Measurements from ENCODE around the gene ELN. TPM values are rescaled to one million over a fixed set of nuclear protein-coding genes. Genes with fewer than 3 reads are reported as not detected.
"Not testable (repeated sequence)": the region's sequence is repeated elsewhere in the genome, so short reads cannot be mapped to it uniquely, and the experiment has no call there.

ELN gene
- not detected for total RNA-seq

DNA sequence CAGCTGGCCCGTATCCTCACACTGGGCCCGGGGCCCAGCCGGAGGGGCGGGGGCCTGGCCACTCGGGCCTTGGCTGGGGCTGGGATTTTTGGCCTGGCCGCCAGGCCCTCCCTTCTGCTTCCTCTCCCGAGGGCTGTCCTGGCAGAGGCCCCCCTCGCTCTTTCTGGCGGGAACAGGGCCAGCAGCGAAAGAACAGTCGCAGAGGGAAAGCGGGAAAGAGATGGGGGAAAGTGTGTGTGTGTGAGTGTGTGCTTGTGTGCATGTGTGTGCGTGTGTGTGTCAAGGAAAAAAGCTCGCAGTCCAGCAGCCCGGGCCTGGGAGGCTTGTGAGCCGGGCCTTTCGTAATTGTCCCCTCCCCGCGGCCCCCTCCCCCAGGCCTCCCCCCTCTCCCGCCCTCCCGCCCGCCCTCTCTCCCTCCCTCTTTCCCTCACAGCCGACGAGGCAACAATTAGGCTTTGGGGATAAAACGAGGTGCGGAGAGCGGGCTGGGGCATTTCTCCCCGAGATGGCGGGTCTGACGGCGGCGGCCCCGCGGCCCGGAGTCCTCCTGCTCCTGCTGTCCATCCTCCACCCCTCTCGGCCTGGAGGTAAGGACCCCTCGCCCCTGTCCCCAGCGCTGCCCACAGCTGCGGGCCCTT is at the start of gene ELN:
Gene ELN (plus strand): TSS at position 491 of the 638 bp plus-strand sequence. CDS start 15 bp downstream, at position 506.
- Mint-ChIP-seq H3K9me3 (ENCODE audit: low read depth) (no peaks in the 10 kb centered on the region), H3K4me3 (no peak within 1 kb of the TSS), H3K36me3 (ENCODE audit: low read depth) (no peaks in the 10 kb centered on the region), H3K27me3 (peaks cover 42% of the 10 kb centered on the region), H3K27ac (no peak within 1 kb of the TSS), H3K4me1 (peaks cover 4% of the 10 kb centered on the region)
- intact Hi-C loops (cut with DNase I, micrococcal nuclease) = loop anchor here (1.0 to 2.0 kb wide), 2 partner anchors 161 to 162 kb away; no protein-coding TSS in a partner anchor
- CTCF ChIA-PET = interaction anchor here (1.0 to 2.2 kb wide), 3 partner anchors 9 to 419 kb away, joined by 3 to 13 read pairs (median 3); no protein-coding TSS in a partner anchor
- ATAC-seq (no peak), DNase-seq (no peak)
- POLR2A ChIA-PET = no interaction called here

DNA sequence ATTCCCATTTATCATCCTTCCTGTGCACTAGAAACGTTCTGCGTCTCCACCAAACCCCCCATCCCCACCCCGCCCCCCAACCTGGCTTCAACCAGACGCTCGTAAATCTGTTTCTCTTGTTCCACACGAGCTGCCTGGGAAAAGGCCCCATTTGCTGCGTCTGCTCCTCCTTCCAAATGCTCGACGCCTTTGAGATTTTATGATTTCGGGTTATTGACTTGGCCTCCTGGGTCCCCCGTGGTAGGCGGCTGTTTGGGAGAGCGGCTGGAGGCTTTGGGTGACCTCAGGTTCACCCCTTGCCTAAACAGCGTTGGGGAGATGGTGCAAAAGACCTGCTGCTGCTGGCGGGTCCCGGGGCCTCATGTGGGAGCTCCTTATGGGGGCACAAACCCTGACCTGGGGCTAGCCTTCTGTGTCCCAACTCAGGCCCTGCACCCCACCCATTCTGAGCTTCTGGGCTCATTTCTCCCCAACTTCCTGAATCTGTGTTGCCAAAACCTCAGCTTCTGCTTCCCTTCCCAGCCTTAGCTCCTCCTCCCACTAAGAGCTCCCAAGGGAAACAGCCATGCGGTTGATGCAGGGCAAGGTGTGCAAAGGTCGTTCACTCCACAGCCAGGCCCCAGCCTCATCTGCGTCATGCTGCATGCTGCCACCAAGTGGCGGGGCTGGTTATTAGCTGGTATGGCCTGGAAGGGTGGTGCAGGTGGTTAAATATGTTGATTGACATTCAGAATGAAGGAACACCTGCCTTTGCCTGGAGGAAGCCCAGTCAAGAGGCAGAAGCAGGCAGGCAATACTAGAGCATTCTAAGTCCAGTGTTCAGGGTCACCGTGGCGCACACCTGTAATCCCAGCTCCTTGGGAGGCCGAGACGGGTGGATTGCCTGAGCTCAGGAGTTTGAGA is 49.1 kb upstream of the ELN start:
- Mint-ChIP-seq H3K4me3 (no peak overlapping the region), H3K27ac (no peak overlapping the region), H3K36me3 (ENCODE audit: low read depth) (no peaks in the 10 kb centered on the region), H3K27me3 (no peaks in the 10 kb centered on the region), H3K4me1 (no peaks in the 10 kb centered on the region), H3K9me3 (ENCODE audit: low read depth) (no peaks in the 10 kb centered on the region)
- intact Hi-C loops (cut with DNase I, micrococcal nuclease) = loop anchor here in 1 of 2 experiments (1.0 kb wide), 1 partner anchor 113 kb away; no protein-coding TSS in a partner anchor
- ATAC-seq = peak; percentile 57
- ChIA-PET POLR2A (no interaction called here), CTCF (interaction anchor here (1.0 kb wide), 1 partner anchor 38 kb away, joined by 3 read pairs; no protein-coding TSS in a partner anchor)
- DNase-seq = peak; percentile 55

- CTCF ChIA-PET = interaction anchor here (1.0 kb wide), 1 partner anchor 38 kb away, joined by 3 read pairs; no protein-coding TSS in a partner anchor
- H3K27me3 Mint-ChIP-seq; H3K4me1 Mint-ChIP-seq; DNase-seq; ATAC-seq; H3K9me3 Mint-ChIP-seq (ENCODE audit: low read depth); H3K36me3 Mint-ChIP-seq (ENCODE audit: low read depth); H3K27ac Mint-ChIP-seq; POLR2A ChIA-PET; H3K4me3 Mint-ChIP-seq: not testable (repeated sequence)
- intact Hi-C loops (cut with DNase I, micrococcal nuclease) = loop anchor here in 1 of 2 experiments (1.0 kb wide), 1 partner anchor 113 kb away; no protein-coding TSS in a partner anchor
Observed at GRCh38 chr7:73979656-73980055, 48.3 kb upstream of the ELN start.

DNA sequence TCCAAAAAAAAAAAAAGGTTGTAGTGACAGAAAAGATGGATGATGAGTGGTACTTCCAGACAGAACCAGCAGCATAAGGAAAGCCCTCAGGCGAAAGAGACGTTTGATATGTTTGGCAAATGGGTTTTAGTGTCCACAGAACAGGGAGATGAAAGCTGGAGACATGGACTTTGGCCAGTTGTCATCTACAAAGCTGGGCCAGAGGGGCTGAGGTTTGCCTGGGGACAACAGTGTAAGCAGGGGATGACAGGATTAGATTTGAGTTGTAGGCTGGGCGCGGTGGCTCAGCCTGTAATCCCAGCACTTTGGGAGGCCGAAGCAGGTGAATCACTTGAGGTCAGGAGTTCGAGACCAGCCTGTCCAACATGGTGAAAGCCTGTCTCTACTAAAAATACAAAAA is 47.8 kb upstream of the ELN start:
- Mint-ChIP-seq H3K27me3 (no peaks in the 10 kb centered on the region), H3K27ac (no peak overlapping the region), H3K4me1 (no peaks in the 10 kb centered on the region), H3K9me3 (ENCODE audit: low read depth) (no peaks in the 10 kb centered on the region), H3K4me3 (no peak overlapping the region), H3K36me3 (ENCODE audit: low read depth) (no peaks in the 10 kb centered on the region)
- ATAC-seq (no peak), DNase-seq (no peak)
- intact Hi-C loops (cut with DNase I, micrococcal nuclease) = no loop called here
- CTCF ChIA-PET = no interaction called here
- POLR2A ChIA-PET = no interaction called here

DNA sequence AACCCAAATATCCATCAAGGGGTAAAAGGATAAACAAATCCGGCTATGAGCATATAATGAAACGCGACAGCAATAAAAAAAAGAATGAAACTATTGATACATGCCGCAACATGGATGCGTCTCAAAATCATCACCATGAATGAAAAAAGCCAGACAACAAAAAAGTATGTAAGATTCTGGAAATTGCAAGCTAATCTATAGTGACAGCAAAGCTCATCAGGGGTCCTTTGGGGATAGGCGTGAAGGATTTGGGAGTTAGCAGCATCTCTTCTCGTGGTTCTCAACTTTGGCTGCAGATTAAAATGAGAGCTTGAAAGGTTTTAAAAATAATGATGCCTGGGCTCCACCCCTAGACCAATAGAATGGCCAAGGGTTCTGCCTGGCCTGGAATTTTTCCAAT is 46.0 kb upstream of the ELN start:
- Mint-ChIP-seq H3K4me1 (no peaks in the 10 kb centered on the region), H3K36me3 (ENCODE audit: low read depth) (no peaks in the 10 kb centered on the region), H3K9me3 (ENCODE audit: low read depth) (no peaks in the 10 kb centered on the region), H3K27ac (no peak overlapping the region), H3K4me3 (no peak overlapping the region), H3K27me3 (no peaks in the 10 kb centered on the region)
- POLR2A ChIA-PET = no interaction called here
- intact Hi-C loops (cut with DNase I, micrococcal nuclease) = no loop called here
- no peak for DNase-seq
- no peak for ATAC-seq
- CTCF ChIA-PET = no interaction called here

DNA sequence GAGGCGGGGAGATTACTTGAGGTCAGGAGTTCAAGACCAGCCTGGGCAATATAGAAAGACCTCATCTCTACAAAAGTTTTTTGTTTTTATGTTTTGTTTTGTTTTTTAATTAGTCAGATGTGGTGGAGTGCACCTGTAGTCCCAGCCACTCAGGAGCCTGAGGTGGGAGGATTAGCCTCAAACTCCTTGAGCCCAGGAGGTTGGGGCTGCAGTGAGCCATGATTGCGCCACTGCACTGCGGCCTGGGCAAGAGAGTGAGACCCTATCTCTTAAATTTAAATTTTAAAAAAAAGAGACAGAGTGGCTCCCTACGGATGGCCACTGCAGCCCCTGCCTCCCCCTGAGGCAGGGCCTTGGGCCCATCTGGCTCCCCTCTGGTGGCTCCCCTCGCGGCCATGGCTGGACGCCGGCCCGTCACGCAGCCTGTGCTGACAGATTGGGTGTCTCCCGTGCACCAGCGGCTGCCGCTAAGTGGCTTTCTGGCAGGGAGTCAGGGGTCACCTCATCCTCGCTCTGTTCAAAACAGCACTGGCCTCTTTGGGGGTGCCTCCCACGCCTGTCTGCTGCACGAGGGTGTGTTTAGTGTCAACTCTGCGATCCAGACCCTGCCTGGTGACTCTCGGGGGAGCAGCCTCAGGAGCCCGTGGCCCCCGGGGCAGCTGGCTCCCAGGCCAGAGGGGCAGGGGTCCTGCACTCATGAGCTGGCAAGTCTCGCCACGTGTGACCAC is 44.4 kb upstream of the ELN start:
- Mint-ChIP-seq H3K36me3 (ENCODE audit: low read depth) (no peaks in the 10 kb centered on the region), H3K27me3 (no peaks in the 10 kb centered on the region), H3K27ac (no peak overlapping the region), H3K4me1 (no peaks in the 10 kb centered on the region), H3K4me3 (no peak overlapping the region), H3K9me3 (ENCODE audit: low read depth) (no peaks in the 10 kb centered on the region)
- intact Hi-C loops (cut with DNase I, micrococcal nuclease) = no loop called here
- ATAC-seq = no peak
- no peak for DNase-seq
- CTCF ChIA-PET = no interaction called here
- POLR2A ChIA-PET = no interaction called here

GRCh38 chr7:73984481-73985205 is 43.3 kb upstream of the ELN start:
- Mint-ChIP-seq H3K4me1 (no peaks in the 10 kb centered on the region), H3K9me3 (ENCODE audit: low read depth) (no peaks in the 10 kb centered on the region), H3K27me3 (no peaks in the 10 kb centered on the region), H3K27ac (no peak overlapping the region), H3K36me3 (ENCODE audit: low read depth) (no peaks in the 10 kb centered on the region), H3K4me3 (no peak overlapping the region)
- intact Hi-C loops (cut with DNase I, micrococcal nuclease) = no loop called here
- ChIA-PET POLR2A (no interaction called here), CTCF (no interaction called here)
- DNase-seq = no peak
- no peak for ATAC-seq

DNA sequence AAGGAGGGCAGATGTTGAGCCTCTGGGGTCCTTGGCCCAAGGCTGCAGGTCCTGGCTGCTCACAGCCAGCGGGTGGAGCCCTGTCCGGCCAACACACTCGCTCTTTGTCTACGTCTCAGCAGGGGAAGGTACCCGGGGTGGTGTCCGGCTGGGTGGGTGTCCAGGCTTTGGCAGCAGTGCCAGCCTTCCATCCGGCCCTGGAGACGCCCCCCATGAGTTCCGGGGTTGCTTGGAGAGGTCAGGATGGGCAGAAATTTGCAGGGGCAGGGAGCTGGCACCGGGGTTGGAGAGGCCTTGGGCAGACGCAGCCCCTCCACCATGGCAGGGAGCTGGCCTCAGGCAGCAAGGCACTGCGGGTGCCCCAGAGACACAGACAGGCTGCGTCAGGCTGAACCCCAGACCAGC is 42.2 kb upstream of the ELN start:
- ATAC-seq (no peak), DNase-seq (no peak)
- H3K4me1 Mint-ChIP-seq = no peaks in the 10 kb centered on the region
- POLR2A ChIA-PET = no interaction called here
- H3K36me3 Mint-ChIP-seq (ENCODE audit: low read depth) = no peaks in the 10 kb centered on the region
- no peak overlapping the region for H3K4me3 Mint-ChIP-seq
- H3K9me3 Mint-ChIP-seq (ENCODE audit: low read depth) = no peaks in the 10 kb centered on the region
- no peaks in the 10 kb centered on the region for H3K27me3 Mint-ChIP-seq
- no peak overlapping the region for H3K27ac Mint-ChIP-seq
- intact Hi-C loops (cut with DNase I, micrococcal nuclease) = no loop called here
- CTCF ChIA-PET = no interaction called here

- Mint-ChIP-seq H3K9me3 (ENCODE audit: low read depth) (no peaks in the 10 kb centered on the region), H3K36me3 (ENCODE audit: low read depth) (no peaks in the 10 kb centered on the region), H3K27me3 (no peaks in the 10 kb centered on the region), H3K4me1 (no peaks in the 10 kb centered on the region), H3K4me3 (no peak overlapping the region), H3K27ac (no peak overlapping the region)
- ChIA-PET POLR2A (no interaction called here), CTCF (no interaction called here)
- DNase-seq (no peak), ATAC-seq (no peak)
- intact Hi-C loops (cut with DNase I, micrococcal nuclease) = no loop called here
Observed at GRCh38 chr7:73986158-73986631, 41.8 kb upstream of the ELN start.

DNA sequence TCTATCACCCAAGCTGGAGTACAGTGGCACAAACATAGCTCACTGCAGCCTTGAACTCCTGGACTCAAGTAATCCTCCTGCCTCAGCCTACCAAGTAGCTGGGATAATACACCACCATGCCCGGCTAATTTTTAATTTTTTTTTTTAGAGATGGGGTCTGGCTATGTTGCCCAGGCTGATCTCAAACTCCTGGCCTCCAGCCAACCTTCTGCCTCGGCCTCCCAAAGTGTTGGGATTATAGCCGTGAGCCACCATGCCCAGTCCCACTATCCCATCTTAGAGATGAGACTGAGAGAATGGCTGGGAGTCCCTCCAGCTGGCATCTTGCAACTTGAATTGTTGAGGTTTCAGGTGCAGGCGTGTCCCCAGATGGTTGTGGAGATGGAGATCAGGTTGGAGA is 40.7 kb upstream of the ELN start:
- H3K36me3 Mint-ChIP-seq (ENCODE audit: low read depth) = no peaks in the 10 kb centered on the region
- DNase-seq = no peak
- no peak for ATAC-seq
- no peaks in the 10 kb centered on the region for H3K27me3 Mint-ChIP-seq
- H3K4me1 Mint-ChIP-seq = no peaks in the 10 kb centered on the region
- no peaks in the 10 kb centered on the region for H3K9me3 Mint-ChIP-seq (ENCODE audit: low read depth)
- intact Hi-C loops (cut with DNase I, micrococcal nuclease) = no loop called here
- CTCF ChIA-PET = interaction anchor here (0.6 kb wide), 1 partner anchor 32 kb away, joined by 3 read pairs; no protein-coding TSS in a partner anchor
- POLR2A ChIA-PET = interaction anchor here (0.6 kb wide), 1 partner anchor 11 kb away, joined by 3 read pairs; no protein-coding TSS in a partner anchor
- no peak overlapping the region for H3K27ac Mint-ChIP-seq
- no peak overlapping the region for H3K4me3 Mint-ChIP-seq

DNA sequence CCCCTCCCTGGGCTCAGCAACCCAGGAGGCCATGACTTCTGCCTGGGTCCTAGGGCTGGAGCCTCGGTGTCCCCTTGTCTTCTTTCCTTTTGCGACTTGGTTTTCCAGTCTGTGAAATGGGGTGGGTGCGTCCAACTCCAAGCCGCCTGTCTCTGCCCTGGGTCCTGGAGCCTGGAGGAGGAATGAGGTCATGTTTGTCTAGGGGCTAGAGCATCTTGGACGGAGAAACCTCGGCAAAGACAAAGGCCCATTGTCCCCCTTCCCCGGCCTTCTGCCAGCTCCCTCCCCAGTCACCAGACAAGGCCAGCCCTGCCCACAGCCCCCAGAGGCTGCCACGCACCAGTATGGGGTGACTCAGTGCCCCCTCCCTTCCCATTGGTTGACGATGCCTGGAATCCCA is 39.8 kb upstream of the ELN start:
- intact Hi-C loops (cut with DNase I, micrococcal nuclease) = no loop called here
- no peak for ATAC-seq
- Mint-ChIP-seq H3K4me3 (no peak overlapping the region), H3K27me3 (no peaks in the 10 kb centered on the region), H3K9me3 (ENCODE audit: low read depth) (no peaks in the 10 kb centered on the region), H3K27ac (no peak overlapping the region), H3K36me3 (ENCODE audit: low read depth) (no peaks in the 10 kb centered on the region), H3K4me1 (no peaks in the 10 kb centered on the region)
- ChIA-PET POLR2A (no interaction called here), CTCF (no interaction called here)
- no peak for DNase-seq

Measured in activated CD4-positive, alpha-beta T cell treated with anti-CD3 and anti-CD28 coated beads for 36 hours (primary cell).